Measurements from ENCODE around the gene C20orf204.

Gene C20orf204

GRCh38 chr20:64047046-64047389, 11.0 kb downstream of the C20orf204 start:
- in situ Hi-C loops (cut with MboI; ENCODE audit: low sequenced_read_pairs, unreplicated experiment), result no loop called here
- no peak for DNase-seq (ENCODE audit: low spot score)
- no peak for TF ChIP-seq CTCF (IDR thresholded peaks at IDR 0.05; ENCODE audit: borderline replicate concordance, control extremely low read depth, extremely low read depth, insufficient read depth, missing control alignments)

- in situ Hi-C loops (cut with MboI; ENCODE audit: low sequenced_read_pairs, unreplicated experiment), result no loop called here
- no peak for TF ChIP-seq CTCF (IDR thresholded peaks at IDR 0.05; ENCODE audit: borderline replicate concordance, control extremely low read depth, extremely low read depth, insufficient read depth, missing control alignments)
Observed at GRCh38 chr20:64047968-64048401, 12.0 kb downstream of the C20orf204 start.

GRCh38 chr20:64048402-64049044, 12.5 kb downstream of the C20orf204 start:
- TF ChIP-seq CTCF (IDR thresholded peaks at IDR 0.05; ENCODE audit: borderline replicate concordance, control extremely low read depth, extremely low read depth, insufficient read depth, missing control alignments), result no peak
- DNase-seq (ENCODE audit: low spot score), result no peak
- in situ Hi-C loops (cut with MboI; ENCODE audit: low sequenced_read_pairs, unreplicated experiment), result no loop called here

More at GRCh38 chr20:64047968-64048401, 12.0 kb downstream of the C20orf204 start:
- no peak for DNase-seq (ENCODE audit: low spot score)

- DNase-seq (ENCODE audit: low spot score), result peak; percentile 68
- in situ Hi-C loops (cut with MboI; ENCODE audit: low sequenced_read_pairs, unreplicated experiment), result no loop called here
- no peak for TF ChIP-seq CTCF (IDR thresholded peaks at IDR 0.05; ENCODE audit: borderline replicate concordance, control extremely low read depth, extremely low read depth, insufficient read depth, missing control alignments)
Observed at GRCh38 chr20:64049060-64049877, 13.3 kb downstream of the C20orf204 start, which contains the start of gene SOX18. Gene SOX18, minus strand, starts transcription at chr20:64049639. Its CDS starts 123 bp downstream, at chr20:64049516.

GRCh38 chr20:64049878-64050260, 13.9 kb downstream of the C20orf204 start:
- no peak for DNase-seq (ENCODE audit: low spot score)
- in situ Hi-C loops (cut with MboI; ENCODE audit: low sequenced_read_pairs, unreplicated experiment), result no loop called here
- no peak for TF ChIP-seq CTCF (IDR thresholded peaks at IDR 0.05; ENCODE audit: borderline replicate concordance, control extremely low read depth, extremely low read depth, insufficient read depth, missing control alignments)

GRCh38 chr20:64050261-64051032, 14.5 kb downstream of the C20orf204 start:
- in situ Hi-C loops (cut with MboI; ENCODE audit: low sequenced_read_pairs, unreplicated experiment), result no loop called here
- no peak for TF ChIP-seq CTCF (IDR thresholded peaks at IDR 0.05; ENCODE audit: borderline replicate concordance, control extremely low read depth, extremely low read depth, insufficient read depth, missing control alignments)
- DNase-seq (ENCODE audit: low spot score), result no peak
